Activated naive CD8-positive, alpha-beta T cell treated with anti-CD3 and anti-CD28 coated beads, Interleukin-2, amount 10 ng/mL, durations not matched to agents 7 days and 5 days (primary cell): ENCODE measurements around the gene ABI3BP. TPM values are rescaled to one million over a fixed set of nuclear protein-coding genes. Genes with fewer than 3 reads are reported as not detected.

Source experiments
- ATAC-seq: fragments of 150-1000 bp; cut with Tn5 transposase; one replicate; pipeline ENCODE4 v1.10.0; 2021; ENCODE audit warnings: low read depth, moderate library complexity
- POLR2A ChIA-PET: fragments of 350-600 bp; sonication (Branson Sonifier 250); formaldehyde crosslinking; loops from one replicate; lab custom pipeline; 2021; ENCODE audit warnings: antibody characterized with exemption; lab: Charles Lee
- DNase-seq: peaks from one replicate; pipeline ENCODE4 v3.0.0; 2021
- H3K27ac Mint-ChIP-seq: one replicate; pipeline ENCODE4 v1.8.0; 2022; ENCODE audit warnings: mild to moderate bottlenecking, mixed read lengths
- H3K27me3 Mint-ChIP-seq: one replicate; pipeline ENCODE4 v1.8.0; 2022; ENCODE audit warnings: mild to moderate bottlenecking, moderate library complexity, mixed read lengths
- H3K36me3 Mint-ChIP-seq: one replicate; pipeline ENCODE4 v1.8.0; 2021; ENCODE audit warnings: mild to moderate bottlenecking, mixed read lengths
- H3K4me1 Mint-ChIP-seq: one replicate; pipeline ENCODE4 v1.8.0; 2021; ENCODE audit warnings: mixed read lengths
- H3K4me3 Mint-ChIP-seq: one replicate; pipeline ENCODE4 v1.8.0; 2022; ENCODE audit warnings: mild to moderate bottlenecking, moderate library complexity, mixed read lengths
- H3K9me3 Mint-ChIP-seq: one replicate; pipeline ENCODE4 v1.8.0; 2021; ENCODE audit warnings: mixed read lengths
- total RNA-seq, 2 experiments: library from RNA; stranded (reverse); gene quantifications; one replicate each; pipeline ENCODE4 v1.2.3, GENCODE V29; 2021

Gene ABI3BP
- total RNA-seq, 2 experiments from 2014 or later, result 0.17 TPM; not detected in 1

GRCh38 chr3:100777271-100777670 is 215.9 kb downstream of the ABI3BP start:
- no peaks in the 10 kb centered on the region for H3K4me1 Mint-ChIP-seq
- no peak for DNase-seq
- peaks cover 2% of the 10 kb centered on the region for H3K9me3 Mint-ChIP-seq
- H3K27ac Mint-ChIP-seq, result no peak overlapping the region
- H3K36me3 Mint-ChIP-seq, result no peaks in the 10 kb centered on the region
- H3K27me3 Mint-ChIP-seq, result no peaks in the 10 kb centered on the region
- no peak for ATAC-seq
- POLR2A ChIA-PET, result no interaction called here
- no peak overlapping the region for H3K4me3 Mint-ChIP-seq

- DNase-seq (no peak), ATAC-seq (peak; percentile 33)
- Mint-ChIP-seq H3K27me3 (no peaks in the 10 kb centered on the region), H3K36me3 (no peaks in the 10 kb centered on the region), H3K27ac (no peak overlapping the region), H3K9me3 (peaks cover 2% of the 10 kb centered on the region), H3K4me1 (no peaks in the 10 kb centered on the region), H3K4me3 (no peak overlapping the region)
- POLR2A ChIA-PET, result no interaction called here
These were observed 216.5 kb downstream of the ABI3BP start for GRCh38 chr3:100776746-100777145.

GRCh38 chr3:100776097-100776729 is 217.0 kb downstream of the ABI3BP start:
- POLR2A ChIA-PET, result no interaction called here
- Mint-ChIP-seq H3K27me3 (no peaks in the 10 kb centered on the region), H3K4me1 (no peaks in the 10 kb centered on the region)

GRCh38 chr3:100775669-100776068 is 217.6 kb downstream of the ABI3BP start:
- peaks cover 2% of the 10 kb centered on the region for H3K9me3 Mint-ChIP-seq
- POLR2A ChIA-PET, result no interaction called here
- ATAC-seq, result no peak
- H3K27me3 Mint-ChIP-seq, result no peaks in the 10 kb centered on the region
- H3K27ac Mint-ChIP-seq, result no peak overlapping the region
- H3K4me1 Mint-ChIP-seq, result no peaks in the 10 kb centered on the region
- DNase-seq, result no peak
- H3K4me3 Mint-ChIP-seq, result no peak overlapping the region
- H3K36me3 Mint-ChIP-seq, result no peaks in the 10 kb centered on the region

More at GRCh38 chr3:100776097-100776729, 217.0 kb downstream of the ABI3BP start:
- H3K36me3 Mint-ChIP-seq, result no peaks in the 10 kb centered on the region
- no peak overlapping the region for H3K4me3 Mint-ChIP-seq
- ATAC-seq, result no peak
- peaks cover 2% of the 10 kb centered on the region for H3K9me3 Mint-ChIP-seq
- no peak for DNase-seq
- no peak overlapping the region for H3K27ac Mint-ChIP-seq

GRCh38 chr3:100775226-100775625 is 218.0 kb downstream of the ABI3BP start:
- peaks cover 2% of the 10 kb centered on the region for H3K9me3 Mint-ChIP-seq
- no peak overlapping the region for H3K4me3 Mint-ChIP-seq
- H3K27me3 Mint-ChIP-seq, result no peaks in the 10 kb centered on the region
- no peak overlapping the region for H3K27ac Mint-ChIP-seq
- H3K36me3 Mint-ChIP-seq, result no peaks in the 10 kb centered on the region
- H3K4me1 Mint-ChIP-seq, result no peaks in the 10 kb centered on the region
- ATAC-seq (no peak), DNase-seq (no peak)
- POLR2A ChIA-PET, result no interaction called here

GRCh38 chr3:100769693-100770092 is 223.5 kb downstream of the ABI3BP start:
- ATAC-seq (no peak), DNase-seq (no peak)
- no peaks in the 10 kb centered on the region for H3K36me3 Mint-ChIP-seq
- POLR2A ChIA-PET, result no interaction called here
- H3K27me3 Mint-ChIP-seq, result peaks cover 1% of the 10 kb centered on the region
- no peak overlapping the region for H3K27ac Mint-ChIP-seq
- H3K4me1 Mint-ChIP-seq, result peaks cover 14% of the 10 kb centered on the region
- H3K9me3 Mint-ChIP-seq, result peaks cover 2% of the 10 kb centered on the region
- H3K4me3 Mint-ChIP-seq, result no peak overlapping the region

GRCh38 chr3:100766069-100766468 is 227.2 kb downstream of the ABI3BP start:
- H3K4me3 Mint-ChIP-seq, result no peak overlapping the region
- DNase-seq, result no peak
- H3K4me1 Mint-ChIP-seq, result peaks cover 15% of the 10 kb centered on the region
- H3K36me3 Mint-ChIP-seq, result peaks cover 3% of the 10 kb centered on the region
- peaks cover 3% of the 10 kb centered on the region for H3K27me3 Mint-ChIP-seq
- ATAC-seq, result peak; percentile 49
- POLR2A ChIA-PET, result no interaction called here
- H3K9me3 Mint-ChIP-seq, result no peaks in the 10 kb centered on the region
- no peak overlapping the region for H3K27ac Mint-ChIP-seq

GRCh38 chr3:100765437-100765975 is 227.7 kb downstream of the ABI3BP start:
- H3K4me1 Mint-ChIP-seq, result peaks cover 15% of the 10 kb centered on the region
- POLR2A ChIA-PET, result no interaction called here
- H3K27ac Mint-ChIP-seq, result no peak overlapping the region
- H3K4me3 Mint-ChIP-seq, result no peak overlapping the region
- ATAC-seq, result peak; percentile 46
- no peaks in the 10 kb centered on the region for H3K9me3 Mint-ChIP-seq
- H3K27me3 Mint-ChIP-seq, result peaks cover 3% of the 10 kb centered on the region
- DNase-seq, result no peak
- H3K36me3 Mint-ChIP-seq, result peaks cover 3% of the 10 kb centered on the region

GRCh38 chr3:100761951-100762350 is 231.3 kb downstream of the ABI3BP start:
- ATAC-seq, result no peak
- Mint-ChIP-seq H3K9me3 (no peaks in the 10 kb centered on the region), H3K4me1 (peaks cover 15% of the 10 kb centered on the region), H3K36me3 (peaks cover 7% of the 10 kb centered on the region), H3K27me3 (peaks cover 3% of the 10 kb centered on the region), H3K27ac (no peak overlapping the region), H3K4me3 (no peak overlapping the region)
- POLR2A ChIA-PET, result no interaction called here
- no peak for DNase-seq

GRCh38 chr3:100761211-100761942 is 231.8 kb downstream of the ABI3BP start:
- Mint-ChIP-seq H3K4me1 (peaks cover 12% of the 10 kb centered on the region), H3K36me3 (peaks cover 7% of the 10 kb centered on the region), H3K9me3 (no peaks in the 10 kb centered on the region), H3K27me3 (peaks cover 3% of the 10 kb centered on the region), H3K4me3 (no peak overlapping the region), H3K27ac (no peak overlapping the region)
- POLR2A ChIA-PET, result interaction anchor here (1.0 kb wide), 1 partner anchor 158 kb away, joined by 3 read pairs; no protein-coding TSS in a partner anchor
- peak; percentile 68 for ATAC-seq
- DNase-seq, result no peak

GRCh38 chr3:100760377-100760776 is 232.8 kb downstream of the ABI3BP start:
- DNase-seq, result no peak
- POLR2A ChIA-PET, result interaction anchor here (1.0 kb wide), 1 partner anchor 157 kb away, joined by 3 read pairs; no protein-coding TSS in a partner anchor
- no peak for ATAC-seq
- peaks cover 3% of the 10 kb centered on the region for H3K27me3 Mint-ChIP-seq
- H3K4me1 Mint-ChIP-seq, result peaks cover 3% of the 10 kb centered on the region
- no peak overlapping the region for H3K27ac Mint-ChIP-seq
- H3K9me3 Mint-ChIP-seq, result no peaks in the 10 kb centered on the region
- no peak overlapping the region for H3K4me3 Mint-ChIP-seq
- peaks cover 9% of the 10 kb centered on the region for H3K36me3 Mint-ChIP-seq

GRCh38 chr3:100759950-100760349 is 233.3 kb downstream of the ABI3BP start:
- ATAC-seq (no peak), DNase-seq (no peak)
- peaks cover 3% of the 10 kb centered on the region for H3K27me3 Mint-ChIP-seq
- peaks cover 2% of the 10 kb centered on the region for H3K4me1 Mint-ChIP-seq
- POLR2A ChIA-PET, result interaction anchor here (1.0 kb wide), 1 partner anchor 157 kb away, joined by 3 read pairs; no protein-coding TSS in a partner anchor
- no peak overlapping the region for H3K27ac Mint-ChIP-seq
- H3K9me3 Mint-ChIP-seq, result no peaks in the 10 kb centered on the region
- H3K4me3 Mint-ChIP-seq, result no peak overlapping the region
- peaks cover 9% of the 10 kb centered on the region for H3K36me3 Mint-ChIP-seq

- Mint-ChIP-seq H3K27me3 (no peaks in the 10 kb centered on the region), H3K4me1 (no peaks in the 10 kb centered on the region), H3K9me3 (no peaks in the 10 kb centered on the region), H3K27ac (no peak overlapping the region), H3K36me3 (peaks cover 11% of the 10 kb centered on the region), H3K4me3 (no peak overlapping the region)
- POLR2A ChIA-PET, result no interaction called here
- DNase-seq (no peak), ATAC-seq (no peak)
These were observed 234.1 kb downstream of the ABI3BP start for GRCh38 chr3:100759159-100759558.
